H54 (cell line): ENCODE measurements around the gene ZNF493.

Experiments
- DNase-seq: peaks from one replicate; pipeline ENCODE4 v3.0.0; 2011; ENCODE audit warnings: low spot score, mixed read lengths; ENCODE audit not compliant: insufficient read length
- FAIRE-seq: peaks from 3 replicates; lab custom pipeline; 2011; peaks lifted over from hg19 to GRCh38; lab: Jason Lieb, UNC
- POLR2A ChIP-seq: IDR thresholded peaks from 2 replicates; pipeline ENCODE4 v1.6.1; 2011; ENCODE audit warnings: low read depth, mild to moderate bottlenecking, low read length

The ZNF493 gene

GRCh38 chr19:21396893-21397572 is at the start of gene ZNF493:
TSS of gene ZNF493 (plus strand) at chr19:21397133. CDS start at chr19:21397238, 105 bp downstream.
- peak; percentile 55 for DNase-seq
- TF ChIP-seq POLR2A, result peak; percentile 45; the same call in 1 of the 2 replicates
- FAIRE-seq, result peak; percentile 99

GRCh38 chr19:21352830-21353229 is 44.1 kb upstream of the ZNF493 start:
- DNase-seq (no peak), FAIRE-seq (no peak)
- no peak for TF ChIP-seq POLR2A

- DNase-seq (peak; percentile 72), FAIRE-seq (peak; percentile 97)
- peak; percentile 56; the same call in 1 of the 2 replicates for TF ChIP-seq POLR2A
Measured at GRCh38 chr19:21358768-21359451, 38.0 kb upstream of the ZNF493 start, which contains the start of gene ZNF738. TSS of gene ZNF738 (plus strand) at chr19:21359000. CDS start at chr19:21359141, 141 bp downstream.

- no peak for TF ChIP-seq POLR2A
- DNase-seq (no peak), FAIRE-seq (no peak)
Measured at GRCh38 chr19:21362291-21362690, 34.6 kb upstream of the ZNF493 start.

- TF ChIP-seq POLR2A, result no peak
- FAIRE-seq, result peak; percentile 36
- DNase-seq, result no peak
Measured at GRCh38 chr19:21383980-21384582, 12.9 kb upstream of the ZNF493 start.

- DNase-seq, result no peak
- TF ChIP-seq POLR2A, result no peak
- no peak for FAIRE-seq
Measured at GRCh38 chr19:21396121-21396520, 812 bp upstream of the ZNF493 start.

GRCh38 chr19:21398851-21399250 is 1.9 kb downstream of the ZNF493 start:
- DNase-seq, result no peak
- no peak for FAIRE-seq
- TF ChIP-seq POLR2A, result no peak

- no peak for FAIRE-seq
- no peak for TF ChIP-seq POLR2A
Measured at GRCh38 chr19:21402303-21402985, 5.5 kb downstream of the ZNF493 start.

GRCh38 chr19:21410166-21410565 is 13.2 kb downstream of the ZNF493 start:
- no peak for FAIRE-seq
- no peak for DNase-seq
- TF ChIP-seq POLR2A, result no peak

More at GRCh38 chr19:21402303-21402985, 5.5 kb downstream of the ZNF493 start:
- no peak for DNase-seq

GRCh38 chr19:21422244-21422643 is 25.3 kb downstream of the ZNF493 start:
- FAIRE-seq (no peak), DNase-seq (no peak)
- TF ChIP-seq POLR2A, result no peak

- DNase-seq (no peak), FAIRE-seq (no peak)
- no peak for TF ChIP-seq POLR2A
Measured at GRCh38 chr19:21423057-21424041, 26.4 kb downstream of the ZNF493 start.

GRCh38 chr19:21430675-21431074 is 33.7 kb downstream of the ZNF493 start:
- TF ChIP-seq POLR2A, result no peak
- FAIRE-seq, result no peak
- DNase-seq, result no peak
